CD4-positive, alpha-beta T cell (primary cell): Measurements from ENCODE around the gene PAK1. TPM values are rescaled to one million over a fixed set of nuclear protein-coding genes. Genes with fewer than 3 reads are reported as not detected.

Experiments used
- ATAC-seq: fragments of 200-7000 bp; cut with Tn5 transposase; one replicate; pipeline ENCODE4 v1.10.0; 2022; ENCODE audit warnings: mild to moderate bottlenecking; ENCODE audit not compliant: poor library complexity
- CTCF ChIA-PET: fragments of 350-600 bp; sonication (Branson Sonifier 250); formaldehyde crosslinking; loops from one replicate; lab custom pipeline; 2021; ENCODE audit warnings: antibody characterized with exemption, inconsistent platforms; lab: Charles Lee
- POLR2A ChIA-PET: fragments of 350-600 bp; sonication (Branson Sonifier 250); formaldehyde crosslinking; loops from one replicate; lab custom pipeline; 2021; ENCODE audit warnings: antibody characterized with exemption, inconsistent platforms; lab: Charles Lee
- DNase-seq, 14 experiments: peaks; one replicate each; pipeline ENCODE4 v3.0.0-alpha.2; 2013 to 2020; ENCODE audit warnings: mixed read lengths in 2 of 14
- H3K27ac ChIP-seq, 2 donors: one replicate each; pipeline versions ENCODE4 v1.5.1 to v1.7.0; 2013; ENCODE audit warnings: low read length in 2 of 2, low read depth in 1 of 2, mild to moderate bottlenecking in 1 of 2
- H3K27me3 ChIP-seq, 2 experiments: 1 replicate in 1 of 2; 2 replicates in 1 of 2; pipeline versions ENCODE4 v1.6.1 to v1.7.0; 2013; ENCODE audit warnings: low read length in 2 of 2, control low read depth in 1 of 2, mild to moderate bottlenecking in 1 of 2, moderate library complexity in 1 of 2; ENCODE audit not compliant: insufficient read depth in 2 of 2, control insufficient read depth in 1 of 2
- H3K36me3 ChIP-seq: one replicate; pipeline ENCODE4 v1.6.1; 2013; ENCODE audit warnings: low read length, control low read depth; ENCODE audit not compliant: insufficient read depth
- H3K4me1 ChIP-seq: one replicate; pipeline ENCODE4 v1.6.1; 2013; ENCODE audit warnings: low read length, control low read depth; ENCODE audit not compliant: insufficient read depth
- H3K4me3 ChIP-seq: one replicate; pipeline ENCODE4 v1.5.1; 2013; ENCODE audit warnings: mild to moderate bottlenecking, low read length, moderate library complexity
- H3K9me3 ChIP-seq, 2 experiments: 1 replicate in 1 of 2; 2 replicates in 1 of 2; pipeline versions ENCODE4 v1.6.1 to v1.7.0; 2013; ENCODE audit warnings: low read length in 2 of 2, mild to moderate bottlenecking in 2 of 2, control low read depth in 1 of 2, moderate library complexity in 1 of 2; ENCODE audit not compliant: control insufficient read depth in 1 of 2, insufficient read depth in 1 of 2
- H3K27ac Mint-ChIP-seq: one replicate; pipeline ENCODE4 v1.8.0; 2020; ENCODE audit warnings: mixed read lengths
- H3K27me3 Mint-ChIP-seq: one replicate; pipeline ENCODE4 v1.8.0; 2021; ENCODE audit warnings: mixed read lengths
- H3K36me3 Mint-ChIP-seq: one replicate; pipeline ENCODE4 v1.8.0; 2021; ENCODE audit warnings: low read depth, mixed read lengths
- H3K4me1 Mint-ChIP-seq: one replicate; pipeline ENCODE4 v1.8.0; 2021; ENCODE audit warnings: low read depth, mixed read lengths
- H3K4me3 Mint-ChIP-seq: one replicate; pipeline ENCODE4 v1.8.0; 2020; ENCODE audit warnings: mild to moderate bottlenecking, mixed read lengths
- H3K9me3 Mint-ChIP-seq: one replicate; pipeline ENCODE4 v1.8.0; 2020; ENCODE audit warnings: mixed read lengths
- CTCF ChIP-seq: fragments of 200-600 bp; IDR thresholded peaks from one replicate; pipeline ENCODE4 v1.8.0; 2022; ENCODE audit warnings: antibody characterized with exemption, mild to moderate bottlenecking
- intact Hi-C, 2 experiments: fragments of 100-400 bp; cut with DNase I in 1 of 2; cut with micrococcal nuclease in 1 of 2; formaldehyde crosslinking; loops; one replicate each; pipeline versions ENCODE4 v1.15.1 to v1.9.0; 2023 to 2025; cut with DNase I, micrococcal nuclease
- total RNA-seq, 174 experiments: library from RNA in 2 of 174; stranded (reverse) in 2 of 174; gene quantifications; one replicate each; pipeline ENCODE4 v1.2.3 and lab custom pipeline; 2021 to 2026

The PAK1 gene
- total RNA-seq, 2 experiments from 2014 or later = 6.9 to 12.6 TPM

GRCh38 chr11:77287136-77287535, 186.8 kb downstream of the PAK1 start:
- ATAC-seq (no peak), DNase-seq (no peak)
- CTCF ChIA-PET = no interaction called here
- Mint-ChIP-seq H3K9me3 (no peaks in the 10 kb centered on the region), H3K27ac (no peak overlapping the region), H3K4me3 (no peak overlapping the region), H3K36me3 (no peaks in the 10 kb centered on the region), H3K4me1 (no peaks in the 10 kb centered on the region), H3K27me3 (peaks cover 28% of the 10 kb centered on the region)
- POLR2A ChIA-PET = no interaction called here
- no peak overlapping the region for H3K27ac ChIP-seq
- H3K4me1 ChIP-seq = no peaks in the 10 kb centered on the region
- H3K9me3 ChIP-seq = no peaks in the 10 kb centered on the region
- no peak overlapping the region for H3K4me3 ChIP-seq
- intact Hi-C loops = no loop called here
- H3K36me3 ChIP-seq = no peaks in the 10 kb centered on the region
- peaks cover 0 to 2% of the 10 kb centered on the region in 2 experiments for H3K27me3 ChIP-seq
- TF ChIP-seq CTCF = no peak

DNA sequence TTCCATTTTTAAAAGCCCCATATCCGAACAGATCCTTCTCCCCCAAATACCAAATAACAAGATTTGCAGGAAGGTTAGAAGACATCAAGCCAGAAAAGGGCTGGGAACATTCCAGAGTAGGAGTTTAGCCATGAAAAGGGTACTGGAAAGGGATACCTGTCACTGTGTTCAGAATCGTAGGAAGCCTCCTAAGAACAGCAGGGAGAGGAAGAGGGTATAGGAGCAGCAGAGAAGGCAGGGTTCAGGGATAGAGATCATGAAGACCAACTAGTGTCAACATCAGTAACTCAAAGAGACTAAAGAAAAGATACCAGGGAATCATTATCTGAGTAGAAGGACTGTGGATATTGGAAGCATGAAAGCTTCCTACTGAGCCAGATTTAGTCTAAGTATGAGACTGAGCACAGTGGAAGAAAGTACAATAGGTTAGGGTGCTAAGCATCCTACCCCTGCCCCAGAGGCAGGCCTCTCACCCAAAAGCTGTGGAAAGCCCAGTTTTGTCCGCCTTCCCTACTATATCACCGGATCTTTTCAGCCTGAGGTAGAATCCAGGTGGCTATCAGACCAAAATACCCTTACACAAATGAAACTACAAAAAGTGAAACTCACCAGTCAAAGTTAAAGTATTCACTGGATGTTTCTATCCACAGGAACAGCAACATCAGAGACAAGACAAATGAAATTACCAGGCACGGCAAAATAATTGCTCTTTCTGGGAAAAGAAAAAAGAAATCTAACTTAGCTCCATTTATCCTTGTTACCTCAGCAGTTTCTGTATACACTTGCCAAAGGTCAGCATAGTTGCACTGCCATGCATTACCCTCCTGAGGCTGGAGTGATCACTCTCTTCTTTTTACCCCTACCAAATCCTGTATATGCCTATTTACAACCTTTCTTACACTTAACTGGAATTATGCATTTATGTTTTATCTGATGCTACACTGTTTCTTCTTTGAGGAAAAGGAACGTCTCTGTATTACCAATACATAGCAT, 189.1 kb downstream of the PAK1 start:
- H3K4me1 Mint-ChIP-seq = no peaks in the 10 kb centered on the region
- peaks cover 3% of the 10 kb centered on the region for H3K9me3 Mint-ChIP-seq
- no peaks in the 10 kb centered on the region for H3K36me3 ChIP-seq
- POLR2A ChIA-PET = no interaction called here
- H3K4me3 ChIP-seq = no peak overlapping the region
- ATAC-seq = no peak
- H3K27ac Mint-ChIP-seq = no peak overlapping the region
- no peaks in the 10 kb centered on the region for H3K4me1 ChIP-seq
- no peaks in the 10 kb centered on the region for H3K9me3 ChIP-seq
- DNase-seq = no peak
- no peak for TF ChIP-seq CTCF
- peaks cover 0 to 2% of the 10 kb centered on the region in 2 experiments for H3K27me3 ChIP-seq
- no peak overlapping the region for H3K27ac ChIP-seq
- no peaks in the 10 kb centered on the region for H3K36me3 Mint-ChIP-seq
- H3K27me3 Mint-ChIP-seq = peaks cover 38% of the 10 kb centered on the region
- intact Hi-C loops = no loop called here
- H3K4me3 Mint-ChIP-seq = no peak overlapping the region
- CTCF ChIA-PET = interaction anchor here (0.6 kb wide), 1 partner anchor 310 kb away, joined by 5 read pairs; no protein-coding TSS in a partner anchor

DNA sequence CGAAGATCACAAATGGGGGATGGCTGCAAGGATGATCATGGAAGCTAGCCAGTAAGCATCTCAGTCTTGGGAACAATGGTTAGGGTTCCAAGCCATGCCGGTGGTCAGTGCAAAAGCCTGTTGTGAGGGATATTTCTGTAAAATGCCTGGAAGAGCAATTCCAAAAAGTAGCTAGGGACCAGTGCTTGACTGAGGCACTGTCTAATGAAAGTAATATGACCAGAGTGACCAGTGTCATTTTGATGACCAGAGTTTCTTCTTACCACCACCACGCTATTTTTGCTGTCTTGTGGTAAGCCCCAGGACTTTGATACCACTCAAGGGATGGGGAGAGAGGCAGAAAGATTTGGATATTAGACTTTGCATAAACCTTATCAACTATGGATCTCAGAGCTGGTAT, 190.8 kb downstream of the PAK1 start:
- Mint-ChIP-seq H3K4me3 (no peak overlapping the region), H3K27ac (no peak overlapping the region), H3K27me3 (peaks cover 36% of the 10 kb centered on the region), H3K4me1 (no peaks in the 10 kb centered on the region), H3K36me3 (no peaks in the 10 kb centered on the region), H3K9me3 (peaks cover 3% of the 10 kb centered on the region)
- intact Hi-C loops = no loop called here
- Histone ChIP-seq H3K4me1 (no peaks in the 10 kb centered on the region), H3K27me3 (peaks cover 0 to 2% of the 10 kb centered on the region in 2 experiments), H3K27ac (no peak overlapping the region), H3K36me3 (no peaks in the 10 kb centered on the region), H3K4me3 (no peak overlapping the region), H3K9me3 (no peaks in the 10 kb centered on the region)
- POLR2A ChIA-PET = no interaction called here
- CTCF ChIA-PET = no interaction called here
- DNase-seq (no peak), ATAC-seq (no peak)
- no peak for TF ChIP-seq CTCF
